Fibroblast of lung (primary cell): ENCODE results near the gene ST8SIA4.

Experiments used
- CTCF ChIP-seq, 2 donors: IDR thresholded peaks in 1 of 2; conservative IDR thresholded peaks in 1 of 2; 1 replicate in 1 of 2; 2 replicates in 1 of 2; pipeline ENCODE4 v1.5.1; 2011 to 2012; ENCODE audit warnings: low read length in 2 of 2, control low read depth in 1 of 2, inconsistent platforms in 1 of 2, low read depth in 1 of 2, mild to moderate bottlenecking in 1 of 2
- EZH2 ChIP-seq: IDR thresholded peaks from 2 replicates; pipeline ENCODE4 v1.5.1; 2012; ENCODE audit warnings: low read length, control low read depth, mild to moderate bottlenecking; ENCODE audit errors: missing control alignments

GRCh38 chr5:100818340-100818739, 84.7 kb downstream of the ST8SIA4 start:
- TF ChIP-seq EZH2 (no peak), CTCF (conservative IDR thresholded peaks at IDR 0.05 in 1 of 2, IDR thresholded peaks at IDR 0.05 in 1 of 2; ENCODE audit: low read depth in 1 of 2, low read length in 2 of 2) (no peak)
